GM10266 (cell line): ENCODE results near the gene FAM120A.

ENCODE experiments used
- DNase-seq: peaks from one replicate; pipeline ENCODE4 v3.0.0; 2012; ENCODE audit errors: extremely low spot score
- CTCF ChIP-seq: IDR thresholded peaks from 2 replicates; pipeline ENCODE4 v1.5.1; 2012; ENCODE audit warnings: mild to moderate bottlenecking, low read depth; ENCODE audit not compliant: control insufficient read depth, insufficient read depth; ENCODE audit errors: missing control alignments

The FAM120A gene

GRCh38 chr9:93589688-93590087, 138.2 kb downstream of the FAM120A start:
- no peak for DNase-seq
- TF ChIP-seq CTCF: no peak

DNA sequence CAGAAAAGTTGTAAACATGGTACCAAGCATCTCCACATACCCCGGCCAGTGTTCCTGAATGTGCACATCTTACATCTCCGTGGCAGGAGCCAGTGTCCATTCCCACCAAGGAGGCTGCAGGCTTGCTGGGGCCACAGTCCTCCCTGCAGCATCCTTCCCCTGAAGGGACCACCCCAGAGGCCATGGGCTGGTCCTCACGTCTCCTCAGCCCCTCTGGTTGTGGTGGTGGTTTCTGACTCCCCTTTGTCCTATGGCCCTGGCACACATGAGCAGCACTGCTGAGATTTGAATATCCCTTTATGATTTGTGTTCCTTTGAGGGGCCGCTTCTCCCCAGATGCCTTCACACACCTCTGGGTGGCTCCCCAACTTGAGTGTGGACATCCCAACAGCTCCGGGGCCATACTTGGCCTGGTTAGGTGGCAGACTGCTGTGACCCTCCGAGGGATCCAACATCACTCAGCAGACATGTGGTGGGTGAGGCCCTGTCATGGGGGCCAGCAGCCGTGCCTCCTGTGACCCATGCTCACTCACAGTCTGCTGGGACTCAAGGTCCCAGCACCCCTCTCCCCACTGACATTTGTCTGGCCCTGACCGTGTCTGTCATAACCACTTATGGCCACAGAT, 139.2 kb downstream of the FAM120A start:
- TF ChIP-seq CTCF: no peak
- DNase-seq: no peak

GRCh38 chr9:93591301-93592007, 140.0 kb downstream of the FAM120A start:
- no peak for DNase-seq
- no peak for TF ChIP-seq CTCF

DNA sequence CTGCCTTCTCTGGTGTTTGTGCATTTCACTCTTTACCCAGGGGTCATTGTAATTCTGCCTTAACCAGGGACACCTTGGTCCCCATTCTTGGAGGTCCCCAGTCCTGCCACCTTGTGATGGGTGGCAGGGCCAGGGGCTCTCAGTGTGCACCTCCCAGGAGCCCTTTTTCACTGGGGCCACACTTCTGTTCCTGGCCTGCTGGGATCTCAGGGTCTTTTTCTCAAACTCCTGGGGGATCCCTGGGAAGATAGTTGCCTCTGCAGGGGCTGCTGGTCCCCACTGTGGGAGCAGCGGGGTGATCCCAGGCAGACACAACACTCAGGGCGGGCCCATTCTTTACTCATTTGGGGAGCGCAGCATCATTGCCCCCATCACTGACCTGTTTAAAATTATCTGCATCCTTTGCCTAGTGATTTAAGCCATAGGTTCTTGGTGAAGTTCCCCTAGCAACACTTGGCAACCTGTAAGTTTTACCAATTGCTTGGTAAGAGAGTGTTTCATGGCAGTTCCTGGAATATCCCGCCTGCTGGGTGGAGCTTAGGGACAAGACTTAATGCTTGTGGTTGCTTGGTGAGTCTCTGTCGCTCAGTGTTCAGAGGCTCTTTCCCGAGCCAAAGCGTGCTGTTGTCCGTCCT, 140.6 kb downstream of the FAM120A start:
- no peak for DNase-seq
- no peak for TF ChIP-seq CTCF

GRCh38 chr9:93592643-93593021, 141.1 kb downstream of the FAM120A start:
- TF ChIP-seq CTCF: no peak
- DNase-seq: no peak

- no peak for DNase-seq
- TF ChIP-seq CTCF: no peak
Measured at GRCh38 chr9:93593144-93593658, 141.7 kb downstream of the FAM120A start.
